DND-41 (cell line): ENCODE data around the gene MED28.

Source experiments
- ATAC-seq: fragments of 200-7000 bp; cut with Tn5 transposase; 3 replicates; pipeline ENCODE4 v1.9.1; 2021; ENCODE audit warnings: low read depth; ENCODE audit not compliant: insufficient read depth
- DNase-seq: peaks from one replicate; pipeline ENCODE4 v3.0.0-alpha.2; 2020
- H2AFZ ChIP-seq: 2 replicates; pipeline ENCODE4 v1.6.0; 2012; ENCODE audit warnings: low read depth, low read length
- H3K27ac ChIP-seq: 2 replicates; pipeline ENCODE4 v1.5.1; 2012; ENCODE audit warnings: low read length, inconsistent platforms
- H3K27me3 ChIP-seq: fragments of 200-600 bp; sonication (generic); 2 replicates; pipeline ENCODE4 v1.6.0; 2012; ENCODE audit warnings: low read length, mild to moderate bottlenecking, inconsistent platforms; ENCODE audit not compliant: insufficient read depth, poor library complexity
- H3K36me3 ChIP-seq: 2 replicates; pipeline ENCODE4 v1.5.1; 2012; ENCODE audit warnings: low read length, inconsistent platforms; ENCODE audit not compliant: insufficient read depth
- H3K4me1 ChIP-seq: 2 replicates; pipeline ENCODE4 v1.5.1; 2012; ENCODE audit warnings: mild to moderate bottlenecking, low read length; ENCODE audit not compliant: insufficient read depth
- H3K4me2 ChIP-seq: 2 replicates; pipeline ENCODE4 v1.6.0; 2012; ENCODE audit warnings: mild to moderate bottlenecking, moderate library complexity, low read length, inconsistent platforms; ENCODE audit not compliant: insufficient read depth
- H3K4me3 ChIP-seq, 2 experiments: fragments of 200-600 bp in 1 of 2; shearing (Covaris generic) in 1 of 2; 2 replicates each; pipeline ENCODE4 v1.5.1; 2012 to 2016; ENCODE audit warnings: inconsistent platforms in 2 of 2, low read length in 2 of 2, mild to moderate bottlenecking in 2 of 2, low read depth in 1 of 2, moderate library complexity in 1 of 2
- H3K79me2 ChIP-seq: 2 replicates; pipeline ENCODE4 v1.6.0; 2012; ENCODE audit warnings: low read length, inconsistent platforms; ENCODE audit not compliant: insufficient read depth
- H3K9ac ChIP-seq: 2 replicates; pipeline ENCODE4 v1.6.0; 2012; ENCODE audit warnings: low read depth, mild to moderate bottlenecking, inconsistent platforms, low read length, moderate library complexity
- H3K9me3 ChIP-seq: 2 replicates; pipeline ENCODE4 v1.5.1; 2012; ENCODE audit warnings: low read length, moderate library complexity, mild to moderate bottlenecking, inconsistent platforms; ENCODE audit not compliant: insufficient read depth, severe bottlenecking
- H4K20me1 ChIP-seq: 2 replicates; pipeline ENCODE4 v1.6.0; 2012; ENCODE audit warnings: low read length; ENCODE audit not compliant: insufficient read depth
- EZH2 ChIP-seq: IDR thresholded peaks from 3 replicates; pipeline ENCODE4 v1.6.1; 2012; ENCODE audit warnings: borderline replicate concordance, low read depth, mild to moderate bottlenecking, moderate library complexity, low read length, inconsistent platforms; ENCODE audit not compliant: severe bottlenecking
- TF ChIP-seq, protein P1 (sequence below): IDR thresholded peaks from 2 replicates; pipeline ENCODE4 v1.5.1; 2012; ENCODE audit warnings: borderline replicate concordance, low read length, moderate library complexity, mild to moderate bottlenecking; ENCODE audit not compliant: poor library complexity, severe bottlenecking; ENCODE audit errors: extremely low read depth

Gene MED28

DNA sequence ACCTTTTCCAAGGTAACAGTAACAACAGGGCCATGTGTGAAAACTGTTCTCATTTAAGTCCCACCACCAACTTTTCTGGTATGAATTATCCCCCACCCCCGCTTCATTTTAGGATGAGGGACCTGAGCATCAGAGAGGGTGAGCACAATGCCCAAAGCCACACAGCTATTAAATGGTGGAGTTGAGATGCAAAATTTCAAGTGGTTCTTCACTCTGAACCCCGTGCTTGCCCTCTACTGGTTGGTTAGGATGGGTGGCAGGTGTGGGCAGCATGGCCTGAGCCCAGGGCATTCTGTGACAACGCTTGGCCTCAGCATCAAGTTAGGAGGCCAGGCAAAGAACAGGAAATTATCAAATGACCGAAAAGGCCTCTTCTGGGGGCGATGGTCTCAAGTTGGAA, 33.5 kb downstream of the MED28 start:
- no peak overlapping the region for H3K4me3 ChIP-seq
- no peak overlapping the region for H3K27ac ChIP-seq
- ATAC-seq (no peak), DNase-seq (no peak)
- peaks cover 12% of the 10 kb centered on the region for H3K4me1 ChIP-seq
- H3K27me3 ChIP-seq = no peaks in the 10 kb centered on the region
- no peak for TF ChIP-seq EZH2
- TF ChIP-seq, protein P1, sequence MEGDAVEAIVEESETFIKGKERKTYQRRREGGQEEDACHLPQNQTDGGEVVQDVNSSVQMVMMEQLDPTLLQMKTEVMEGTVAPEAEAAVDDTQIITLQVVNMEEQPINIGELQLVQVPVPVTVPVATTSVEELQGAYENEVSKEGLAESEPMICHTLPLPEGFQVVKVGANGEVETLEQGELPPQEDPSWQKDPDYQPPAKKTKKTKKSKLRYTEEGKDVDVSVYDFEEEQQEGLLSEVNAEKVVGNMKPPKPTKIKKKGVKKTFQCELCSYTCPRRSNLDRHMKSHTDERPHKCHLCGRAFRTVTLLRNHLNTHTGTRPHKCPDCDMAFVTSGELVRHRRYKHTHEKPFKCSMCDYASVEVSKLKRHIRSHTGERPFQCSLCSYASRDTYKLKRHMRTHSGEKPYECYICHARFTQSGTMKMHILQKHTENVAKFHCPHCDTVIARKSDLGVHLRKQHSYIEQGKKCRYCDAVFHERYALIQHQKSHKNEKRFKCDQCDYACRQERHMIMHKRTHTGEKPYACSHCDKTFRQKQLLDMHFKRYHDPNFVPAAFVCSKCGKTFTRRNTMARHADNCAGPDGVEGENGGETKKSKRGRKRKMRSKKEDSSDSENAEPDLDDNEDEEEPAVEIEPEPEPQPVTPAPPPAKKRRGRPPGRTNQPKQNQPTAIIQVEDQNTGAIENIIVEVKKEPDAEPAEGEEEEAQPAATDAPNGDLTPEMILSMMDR = peak; percentile 26
- H4K20me1 ChIP-seq = no peaks in the 10 kb centered on the region
- H3K79me2 ChIP-seq = no peaks in the 10 kb centered on the region
- H3K9ac ChIP-seq = no peak overlapping the region
- H3K4me2 ChIP-seq = no peak overlapping the region
- H2AFZ ChIP-seq = no peak overlapping the region
- no peaks in the 10 kb centered on the region for H3K36me3 ChIP-seq
- peaks cover 2% of the 10 kb centered on the region for H3K9me3 ChIP-seq

DNA sequence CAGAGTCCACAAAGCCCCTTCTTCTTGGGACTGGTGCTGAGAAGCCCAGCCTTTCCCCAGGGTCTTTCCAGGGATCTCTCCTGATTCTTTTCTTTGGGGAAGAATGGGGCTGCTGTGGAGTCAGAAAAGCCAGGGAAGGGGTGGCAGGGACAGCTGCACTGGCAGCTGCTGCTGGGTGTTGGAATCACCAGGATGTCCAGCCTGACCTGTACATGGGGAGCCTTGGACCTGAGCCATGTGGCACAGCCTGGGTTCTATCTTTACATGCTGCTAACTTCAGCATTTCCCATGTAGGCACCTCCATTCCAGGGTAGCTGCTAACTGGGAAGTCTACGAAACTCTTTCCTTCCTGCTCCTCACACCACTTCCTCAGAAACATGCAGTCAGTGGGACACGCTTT, 36.0 kb downstream of the MED28 start:
- H2AFZ ChIP-seq = no peak overlapping the region
- no peaks in the 10 kb centered on the region for H4K20me1 ChIP-seq
- no peaks in the 10 kb centered on the region for H3K27me3 ChIP-seq
- peaks cover 12% of the 10 kb centered on the region for H3K4me1 ChIP-seq
- no peaks in the 10 kb centered on the region for H3K9me3 ChIP-seq
- no peaks in the 10 kb centered on the region for H3K36me3 ChIP-seq
- no peak for DNase-seq
- no peak overlapping the region for H3K27ac ChIP-seq
- H3K9ac ChIP-seq = no peak overlapping the region
- H3K4me2 ChIP-seq = no peak overlapping the region
- H3K4me3 ChIP-seq = no peak overlapping the region
- no peaks in the 10 kb centered on the region for H3K79me2 ChIP-seq
- no peak for ATAC-seq
- no peak for TF ChIP-seq EZH2
- TF ChIP-seq, protein P1 = no peak

DNA sequence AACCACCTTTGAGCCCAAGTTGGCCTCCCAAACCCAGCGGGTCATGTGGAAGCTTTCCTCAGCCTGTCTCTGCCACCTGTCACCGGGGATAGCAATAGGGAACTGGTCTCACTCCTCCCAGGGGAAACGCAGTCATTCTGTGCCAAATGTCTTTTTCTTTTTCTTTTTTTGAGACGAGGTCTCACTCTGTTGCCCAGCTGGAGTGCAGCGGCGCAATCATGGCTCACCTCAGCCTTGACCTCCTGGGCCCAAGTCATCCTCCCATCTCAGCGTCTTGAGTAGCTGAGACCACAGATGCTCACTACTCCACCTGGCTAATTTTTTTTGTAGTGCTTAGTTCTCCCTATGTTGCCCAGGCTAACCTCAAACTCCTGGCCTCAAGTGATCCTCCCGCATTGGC, 40.3 kb downstream of the MED28 start:
- ATAC-seq (no peak), DNase-seq (no peak)
- H3K4me2 ChIP-seq = no peak overlapping the region
- no peaks in the 10 kb centered on the region for H3K9me3 ChIP-seq
- H3K4me1 ChIP-seq = peaks cover 12% of the 10 kb centered on the region
- no peaks in the 10 kb centered on the region for H4K20me1 ChIP-seq
- H2AFZ ChIP-seq = no peak overlapping the region
- H3K4me3 ChIP-seq = no peak overlapping the region
- no peaks in the 10 kb centered on the region for H3K36me3 ChIP-seq
- TF ChIP-seq EZH2 = no peak
- TF ChIP-seq, protein P1 = no peak
- no peak overlapping the region for H3K9ac ChIP-seq
- H3K79me2 ChIP-seq = no peaks in the 10 kb centered on the region
- H3K27ac ChIP-seq = no peak overlapping the region
- H3K27me3 ChIP-seq = no peaks in the 10 kb centered on the region

GRCh38 chr4:17657090-17657489, 42.6 kb downstream of the MED28 start:
- Histone ChIP-seq H3K4me1 (no peaks in the 10 kb centered on the region), H3K4me2 (no peak overlapping the region), H3K27ac (no peak overlapping the region), H4K20me1 (no peaks in the 10 kb centered on the region), H3K36me3 (no peaks in the 10 kb centered on the region), H3K9ac (no peak overlapping the region), H2AFZ (no peak overlapping the region), H3K79me2 (no peaks in the 10 kb centered on the region), H3K9me3 (no peaks in the 10 kb centered on the region), H3K27me3 (no peaks in the 10 kb centered on the region), H3K4me3 (no peak overlapping the region)
- no peak for TF ChIP-seq EZH2
- TF ChIP-seq, protein P1 = no peak
- DNase-seq = no peak
- ATAC-seq = no peak
